NCI-H446 (cell line): ENCODE results near the gene NPL.

Experiments
- DNase-seq, 2 experiments: peaks; one replicate each; lab custom pipeline; 2025; lab: John Stamatoyannopoulos, UW

The NPL gene

GRCh38 chr1:182867861-182868260 is 78.3 kb downstream of the NPL start:
- DNase-seq: no peak

- no peak for DNase-seq
Observed at GRCh38 chr1:182869241-182869666, 79.7 kb downstream of the NPL start.

DNA sequence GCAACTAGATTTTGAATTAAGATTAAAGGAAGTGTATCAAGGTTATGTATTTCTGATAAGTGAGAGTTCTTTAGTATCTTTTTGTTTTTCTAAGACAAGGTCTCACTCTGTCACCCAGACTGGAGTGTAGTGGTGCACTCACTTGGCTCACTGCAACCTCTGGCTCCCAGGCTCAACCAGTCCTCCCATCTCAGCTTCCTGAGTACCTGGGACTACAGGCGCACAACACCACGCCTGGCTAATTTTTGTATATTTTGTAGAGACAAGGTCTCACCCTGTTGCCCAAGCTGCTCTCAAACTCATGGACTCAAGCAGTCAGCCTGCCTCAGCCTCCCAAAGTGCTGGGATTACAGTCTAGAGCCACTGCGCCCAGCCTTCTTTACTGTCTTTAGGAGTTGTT is 83.3 kb downstream of the NPL start:
- DNase-seq: no peak

GRCh38 chr1:182875889-182876288 is 86.3 kb downstream of the NPL start:
- no peak for DNase-seq

DNA sequence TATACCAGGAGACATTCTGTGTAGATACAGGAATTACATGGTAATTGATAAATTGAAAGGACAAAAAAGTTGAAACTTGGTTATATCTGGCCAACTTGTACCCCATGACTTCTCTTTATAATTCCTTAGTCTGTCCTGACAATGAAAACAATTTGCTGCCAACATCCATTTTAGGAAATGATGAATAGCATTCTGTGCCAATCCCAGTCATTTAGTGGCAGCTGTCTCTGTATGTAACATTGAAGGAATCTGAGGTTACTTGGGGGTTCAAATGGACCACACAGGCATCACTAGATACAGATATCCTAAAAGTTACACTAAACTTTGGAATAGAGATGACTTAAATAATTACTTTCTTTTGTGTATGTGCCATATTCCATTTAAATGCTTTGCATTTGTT is 87.8 kb downstream of the NPL start:
- DNase-seq: no peak

- no peak for DNase-seq
Observed at GRCh38 chr1:182877842-182878241, 88.3 kb downstream of the NPL start.
